ENCODE measurements around the gene FMNL3. TPM values are rescaled to one million over a fixed set of nuclear protein-coding genes. Genes with fewer than 3 reads are reported as not detected.
A peak's percentile ranks its signal among the peaks of the same experiment; 100 is the strongest.
"Not testable (repeated sequence)": the region's sequence is repeated elsewhere in the genome, so short reads cannot be mapped to it uniquely, and the experiment has no call there.

Gene FMNL3
- polyA plus RNA-seq, 1 experiment: 13.3 TPM

- ChIA-PET POLR2A (no interaction called here), CTCF (interaction anchor here (0.9 to 3.0 kb wide), 2 partner anchors 14 to 38 kb away, joined by 3 to 7 read pairs; partner anchors contain the start of gene FAM186B)
- no peak for TF ChIP-seq CTCF (IDR thresholded peaks at IDR 0.05; ENCODE audit: insufficient read depth, low read depth, low read length)
- Histone ChIP-seq H3K27me3 (ENCODE audit: control insufficient read depth, insufficient read depth, low read length) (peaks cover 4% of the 10 kb centered on the region), H3K36me3 (ENCODE audit: control insufficient read depth, insufficient read depth, low read length) (no peaks in the 10 kb centered on the region), H3K4me3 (ENCODE audit: low read depth, low read length) (no peak overlapping the region)
- DNase-seq (ENCODE audit: low read depth): no peak
Measured at GRCh38 chr12:49618576-49618975, 88.6 kb downstream of the FMNL3 start.

- Histone ChIP-seq H3K27me3 (ENCODE audit: control insufficient read depth, insufficient read depth, low read length) (peaks cover 4% of the 10 kb centered on the region), H3K36me3 (ENCODE audit: control insufficient read depth, insufficient read depth, low read length) (no peaks in the 10 kb centered on the region), H3K4me3 (ENCODE audit: low read depth, low read length) (no peak overlapping the region)
- ChIA-PET POLR2A (interaction anchor here (0.6 kb wide), 1 partner anchor 9 kb away, joined by 3 read pairs; no protein-coding TSS in a partner anchor), CTCF (no interaction called here)
- no peak for TF ChIP-seq CTCF (IDR thresholded peaks at IDR 0.05; ENCODE audit: insufficient read depth, low read depth, low read length)
- DNase-seq (ENCODE audit: low read depth): no peak
Measured at GRCh38 chr12:49616533-49617219, 90.5 kb downstream of the FMNL3 start.

GRCh38 chr12:49615725-49616124 lies 91.5 kb downstream of the FMNL3 start:
- no peak overlapping the region for H3K4me3 ChIP-seq (ENCODE audit: low read depth, low read length)
- ChIA-PET CTCF (interaction anchor here (1.0 to 1.4 kb wide), 2 partner anchors 11 to 21 kb away, joined by 3 read pairs; no protein-coding TSS in a partner anchor), POLR2A (no interaction called here)
- peaks cover 4% of the 10 kb centered on the region for H3K27me3 ChIP-seq (ENCODE audit: control insufficient read depth, insufficient read depth, low read length)
- no peaks in the 10 kb centered on the region for H3K36me3 ChIP-seq (ENCODE audit: control insufficient read depth, insufficient read depth, low read length)
- peak; percentile 18 for DNase-seq (ENCODE audit: low read depth)
- TF ChIP-seq CTCF (IDR thresholded peaks at IDR 0.05; ENCODE audit: insufficient read depth, low read depth, low read length): no peak

GRCh38 chr12:49612210-49612609 lies 95.0 kb downstream of the FMNL3 start:
- no peak for DNase-seq (ENCODE audit: low read depth)
- Histone ChIP-seq H3K4me3 (ENCODE audit: low read depth, low read length) (no peak overlapping the region), H3K27me3 (ENCODE audit: control insufficient read depth, insufficient read depth, low read length) (no peaks in the 10 kb centered on the region), H3K36me3 (ENCODE audit: control insufficient read depth, insufficient read depth, low read length) (no peaks in the 10 kb centered on the region)
- CTCF ChIA-PET: no interaction called here
- POLR2A ChIA-PET: no interaction called here
- no peak for TF ChIP-seq CTCF (IDR thresholded peaks at IDR 0.05; ENCODE audit: insufficient read depth, low read depth, low read length)

GRCh38 chr12:49610785-49611184 lies 96.4 kb downstream of the FMNL3 start:
- DNase-seq (ENCODE audit: low read depth); CTCF ChIA-PET; POLR2A ChIA-PET: not testable (repeated sequence)

GRCh38 chr12:49609875-49610154 lies 97.4 kb downstream of the FMNL3 start:
- no peaks in the 10 kb centered on the region for H3K36me3 ChIP-seq (ENCODE audit: control insufficient read depth, insufficient read depth, low read length)
- TF ChIP-seq CTCF (IDR thresholded peaks at IDR 0.05; ENCODE audit: insufficient read depth, low read depth, low read length): peak; percentile 13; the same call in 1 of the 2 replicates
- ChIA-PET POLR2A (no interaction called here), CTCF (no interaction called here)
- no peak for DNase-seq (ENCODE audit: low read depth)
- H3K27me3 ChIP-seq (ENCODE audit: control insufficient read depth, insufficient read depth, low read length): no peaks in the 10 kb centered on the region
- H3K4me3 ChIP-seq (ENCODE audit: low read depth, low read length): no peak overlapping the region

More at GRCh38 chr12:49610785-49611184, 96.4 kb downstream of the FMNL3 start:
- H3K36me3 ChIP-seq (ENCODE audit: control insufficient read depth, insufficient read depth, low read length); H3K27me3 ChIP-seq (ENCODE audit: control insufficient read depth, insufficient read depth, low read length); H3K4me3 ChIP-seq (ENCODE audit: low read depth, low read length): not testable (repeated sequence)

All from BJ (cell line).